ENCODE results near the gene FCHO2.

- no peak for TF ChIP-seq POLR2A (IDR thresholded peaks at IDR 0.05; ENCODE audit: low read depth, low read length)
- TF ChIP-seq, protein P1, sequence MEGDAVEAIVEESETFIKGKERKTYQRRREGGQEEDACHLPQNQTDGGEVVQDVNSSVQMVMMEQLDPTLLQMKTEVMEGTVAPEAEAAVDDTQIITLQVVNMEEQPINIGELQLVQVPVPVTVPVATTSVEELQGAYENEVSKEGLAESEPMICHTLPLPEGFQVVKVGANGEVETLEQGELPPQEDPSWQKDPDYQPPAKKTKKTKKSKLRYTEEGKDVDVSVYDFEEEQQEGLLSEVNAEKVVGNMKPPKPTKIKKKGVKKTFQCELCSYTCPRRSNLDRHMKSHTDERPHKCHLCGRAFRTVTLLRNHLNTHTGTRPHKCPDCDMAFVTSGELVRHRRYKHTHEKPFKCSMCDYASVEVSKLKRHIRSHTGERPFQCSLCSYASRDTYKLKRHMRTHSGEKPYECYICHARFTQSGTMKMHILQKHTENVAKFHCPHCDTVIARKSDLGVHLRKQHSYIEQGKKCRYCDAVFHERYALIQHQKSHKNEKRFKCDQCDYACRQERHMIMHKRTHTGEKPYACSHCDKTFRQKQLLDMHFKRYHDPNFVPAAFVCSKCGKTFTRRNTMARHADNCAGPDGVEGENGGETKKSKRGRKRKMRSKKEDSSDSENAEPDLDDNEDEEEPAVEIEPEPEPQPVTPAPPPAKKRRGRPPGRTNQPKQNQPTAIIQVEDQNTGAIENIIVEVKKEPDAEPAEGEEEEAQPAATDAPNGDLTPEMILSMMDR (IDR thresholded peaks at IDR 0.05; ENCODE audit: extremely low read depth in 1 of 2, insufficient read depth in 1 of 2, low read depth in 1 of 2, low read length in 2 of 2) = no peak
Measured at GRCh38 chr5:73088026-73088425, 132.2 kb downstream of the FCHO2 start.
